Fibroblast of the conjunctiva (primary cell): ENCODE data around the gene TMIGD2.
"Not testable (repeated sequence)": the region's sequence is repeated elsewhere in the genome, so short reads cannot be mapped to it uniquely, and the experiment has no call there.

Experiments
- DNase-seq: peaks from one replicate; pipeline ENCODE4 v3.0.0-alpha.2; 2010; ENCODE audit warnings: low read depth

TMIGD2 gene

DNA sequence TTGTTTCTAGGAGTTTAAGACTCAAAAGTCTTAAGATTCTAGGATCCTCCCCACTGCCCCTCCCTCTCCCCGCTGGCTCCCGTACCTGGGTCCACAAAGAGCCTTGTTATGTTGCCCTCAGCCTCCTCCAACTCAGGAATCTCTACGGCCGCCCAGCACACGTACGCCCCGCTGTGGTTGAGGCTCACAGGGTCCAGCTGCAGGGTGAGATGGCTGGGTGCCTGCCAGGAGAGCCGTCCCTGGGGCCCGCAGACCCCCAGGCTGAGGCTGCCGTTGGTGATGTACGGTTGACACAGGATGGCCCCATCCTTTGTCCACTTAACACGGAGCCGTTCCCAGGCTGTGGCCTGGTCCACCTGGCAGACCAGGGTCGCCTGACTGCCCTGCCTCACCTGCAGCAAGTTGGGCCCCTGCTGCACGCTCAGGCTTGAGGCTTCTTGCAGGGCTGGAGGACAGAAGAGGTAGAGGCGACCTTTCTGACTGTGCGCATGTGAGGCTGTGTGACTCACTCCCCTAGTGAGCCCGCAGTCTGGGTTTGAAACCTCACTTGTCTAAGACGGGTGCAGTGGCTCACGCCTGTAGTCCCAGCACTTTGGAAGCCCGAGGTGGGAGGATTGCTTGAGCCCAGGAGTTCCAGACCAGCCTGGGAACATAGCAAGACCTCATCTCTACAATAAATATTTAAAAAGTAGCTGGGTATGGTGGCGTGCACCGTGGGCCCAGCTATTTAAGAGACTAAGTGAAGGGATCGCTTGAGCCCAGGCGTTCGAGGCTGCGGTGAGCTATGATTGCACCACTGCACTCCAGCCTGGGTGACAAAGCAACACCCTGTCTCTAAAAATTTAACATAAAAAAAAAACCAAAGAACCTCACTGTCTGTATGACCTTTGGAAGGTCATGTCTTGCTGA is 4.0 kb downstream of the TMIGD2 start:
- DNase-seq = no peak

DNA sequence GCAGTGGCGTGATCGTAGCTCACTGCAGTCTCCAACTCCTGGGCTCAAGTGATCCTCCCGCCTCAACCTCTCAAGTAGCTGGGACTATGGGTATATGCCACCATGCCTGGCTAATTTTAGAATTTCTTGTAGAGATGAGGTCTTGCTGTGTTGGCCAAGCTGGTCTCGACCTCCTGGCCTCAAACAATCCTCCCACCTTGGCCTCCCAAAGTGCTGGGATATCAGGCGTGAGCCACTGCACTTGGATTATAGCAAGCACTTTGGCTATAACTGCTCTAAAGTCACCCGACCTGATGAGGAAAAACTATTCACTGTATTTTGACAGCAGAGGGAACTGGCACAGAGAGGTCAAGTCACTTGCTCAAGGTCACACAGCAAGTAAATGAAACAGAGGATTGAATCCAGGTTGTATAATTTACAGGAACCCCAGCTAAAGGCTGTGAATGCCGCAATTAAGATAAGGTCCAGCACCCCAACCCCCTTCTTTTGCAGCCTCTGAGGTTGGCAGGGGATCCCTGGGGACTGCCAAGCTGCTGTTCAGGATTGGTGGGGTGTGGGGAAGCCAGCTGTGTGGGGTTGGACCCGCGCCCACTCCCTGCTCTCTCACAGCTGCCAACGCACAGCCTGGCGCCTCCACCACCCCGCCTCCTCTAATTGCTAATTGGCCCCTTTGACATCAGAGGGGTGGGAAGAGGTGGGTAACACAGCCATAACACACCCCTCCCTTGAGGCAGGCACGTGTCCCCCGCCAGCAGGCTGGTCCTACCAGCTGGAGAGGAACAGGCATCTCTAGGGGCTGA is 6.0 kb downstream of the TMIGD2 start:
- no peak for DNase-seq

DNA sequence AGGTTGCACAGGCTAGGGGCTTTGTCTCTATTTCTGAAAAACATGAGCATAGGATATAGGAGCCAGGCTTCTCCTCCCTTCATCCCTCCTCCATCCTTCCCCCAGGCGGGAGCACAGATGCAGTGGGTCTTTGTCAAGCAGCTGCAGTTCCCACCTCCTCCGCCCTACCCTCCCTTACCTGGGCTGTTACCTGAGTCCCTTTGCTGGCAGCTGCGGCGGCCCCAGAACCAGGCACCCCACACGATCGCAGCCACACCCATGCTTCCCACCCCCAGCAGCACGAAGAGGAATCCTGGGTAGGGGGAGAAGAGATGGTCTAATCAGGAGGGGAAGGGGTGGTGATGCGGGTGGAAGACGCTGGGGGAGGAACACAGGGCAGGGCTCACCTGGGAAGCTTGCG is 7.8 kb downstream of the TMIGD2 start:
- DNase-seq = no peak

DNA sequence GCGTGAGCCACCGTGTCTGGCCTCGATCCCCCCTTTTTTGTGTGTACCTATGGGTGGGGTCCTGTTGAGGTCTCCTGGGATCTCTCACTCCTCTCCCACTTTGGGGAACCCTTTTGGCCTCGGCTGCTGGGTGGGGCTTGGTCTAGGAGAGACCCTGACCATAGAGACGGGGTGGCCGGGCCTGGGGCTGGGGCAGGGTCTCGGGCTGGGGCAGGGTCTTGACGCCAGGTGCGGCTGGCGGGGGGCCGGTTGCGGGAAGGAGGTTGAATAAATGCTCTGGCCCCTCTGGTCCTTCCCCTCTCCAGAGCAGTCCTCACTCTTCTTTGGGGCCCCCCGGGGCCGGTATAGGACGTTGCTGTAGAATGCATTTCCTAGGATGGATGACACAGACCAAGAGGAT is 9.7 kb downstream of the TMIGD2 start:
- no peak for DNase-seq

GRCh38 chr19:4291184-4291732 is 10.9 kb downstream of the TMIGD2 start:
- no peak for DNase-seq

GRCh38 chr19:4288091-4288777 is 14.0 kb downstream of the TMIGD2 start:
- DNase-seq = no peak

GRCh38 chr19:4286141-4286540 is 16.0 kb downstream of the TMIGD2 start:
- not testable (repeated sequence) for DNase-seq

DNA sequence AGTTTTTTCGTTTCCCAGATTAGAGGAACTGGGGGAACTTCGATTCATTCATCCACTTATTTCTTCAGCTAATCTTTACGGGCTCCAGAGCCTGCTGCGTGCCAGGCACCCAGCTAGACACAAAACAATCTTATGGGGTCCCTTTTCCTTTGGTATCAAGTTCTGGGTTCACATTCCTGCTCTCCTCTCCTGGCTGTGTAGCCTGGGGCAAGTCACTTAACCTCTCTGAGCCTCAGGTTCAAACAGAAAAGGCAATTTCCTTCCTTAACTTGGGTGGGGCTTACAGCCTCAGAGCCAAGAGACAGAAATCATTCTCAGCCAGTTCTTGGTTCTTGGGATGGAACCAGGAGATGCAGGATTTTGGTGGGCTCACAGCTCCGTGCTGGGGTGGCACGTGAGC is 17.2 kb downstream of the TMIGD2 start:
- no peak for DNase-seq

GRCh38 chr19:4284176-4284958 is 17.8 kb downstream of the TMIGD2 start:
- no peak for DNase-seq

- DNase-seq = no peak
Observed at GRCh38 chr19:4279530-4280422, 22.4 kb downstream of the TMIGD2 start.

DNA sequence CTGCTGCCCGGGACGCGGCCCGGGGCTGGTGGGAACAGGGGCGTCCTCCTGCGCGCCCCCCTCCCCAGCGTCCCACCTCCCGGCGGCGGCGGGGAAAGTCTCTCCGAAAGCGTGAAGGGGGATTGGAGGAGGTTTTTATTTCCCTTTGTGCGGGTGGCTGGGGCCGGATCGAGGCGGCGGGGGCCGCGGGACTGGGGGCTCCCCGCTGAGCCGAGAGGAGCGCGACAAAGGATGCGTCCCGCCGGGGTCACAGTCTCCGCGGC is 23.0 kb downstream of the TMIGD2 start:
- no peak for DNase-seq

GRCh38 chr19:4278419-4279266 is 23.5 kb downstream of the TMIGD2 start, which contains the start of gene SHD:
Gene SHD, plus strand, starts transcription at chr19:4279266. Its CDS starts 798 bp downstream, at chr19:4280064.
- no peak for DNase-seq

GRCh38 chr19:4278010-4278409 is 24.2 kb downstream of the TMIGD2 start:
- no peak for DNase-seq

DNA sequence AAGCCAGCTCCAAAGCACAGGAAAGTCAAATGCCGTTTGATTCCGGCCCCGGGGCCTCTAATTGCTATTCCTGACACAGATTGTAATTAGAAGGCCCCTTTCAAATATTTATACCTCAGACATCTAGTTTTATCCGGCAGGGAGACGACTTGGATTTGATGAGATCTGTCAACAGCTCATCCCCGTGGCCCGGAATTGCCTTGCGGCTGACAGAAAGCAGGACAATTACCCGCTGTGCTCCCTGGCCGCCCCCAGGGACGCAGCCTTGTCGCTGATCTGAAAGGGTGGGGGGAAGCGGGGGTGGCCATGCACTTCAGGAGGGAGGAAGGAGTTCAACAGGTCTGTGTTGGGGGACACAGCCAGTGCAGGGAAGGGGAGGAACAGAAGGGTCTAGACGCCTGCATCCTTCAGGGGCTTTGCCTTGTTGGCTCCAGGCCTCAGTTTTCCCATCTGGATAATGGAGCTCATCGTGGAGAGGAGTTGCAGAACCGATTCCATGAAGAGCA is 24.9 kb downstream of the TMIGD2 start:
- no peak for DNase-seq

DNA sequence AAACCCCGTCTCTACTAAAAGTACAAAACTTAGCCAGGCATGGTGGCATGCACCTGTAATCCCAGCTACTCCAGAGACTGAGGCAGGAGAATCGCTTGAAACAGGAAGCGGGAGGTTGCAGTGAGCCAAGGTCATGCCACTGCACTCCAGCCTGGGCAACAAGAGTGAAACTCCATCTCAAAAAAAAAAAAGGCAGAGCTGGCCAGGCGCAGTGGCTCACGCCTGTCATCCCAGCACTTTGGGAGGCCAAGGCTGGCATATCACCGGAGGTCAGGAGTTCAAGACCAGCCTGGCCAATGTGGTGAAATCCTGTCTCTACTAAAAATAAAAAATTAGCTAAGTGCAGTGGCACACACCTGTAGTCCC is 27.9 kb downstream of the TMIGD2 start:
- DNase-seq = not testable (repeated sequence)

DNA sequence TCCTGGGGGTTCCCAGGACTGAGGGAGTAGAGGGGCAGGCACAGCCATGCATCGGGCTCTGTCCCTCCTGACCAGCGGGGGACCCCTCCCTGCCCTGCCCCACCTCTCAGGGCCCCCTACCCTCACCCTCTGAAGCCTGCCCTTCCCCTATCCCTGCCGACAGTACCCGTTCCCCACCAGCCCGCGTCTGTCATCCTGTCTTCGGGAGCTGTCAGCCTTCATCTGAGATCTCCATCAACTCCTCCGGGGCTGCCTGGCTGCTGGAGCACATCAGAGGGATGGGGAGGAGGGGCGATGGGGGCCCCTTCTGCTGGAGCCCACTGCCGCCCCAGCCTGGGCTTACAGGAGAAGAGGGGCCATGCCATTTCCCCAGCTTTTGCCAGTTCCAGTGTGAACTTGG is 29.3 kb downstream of the TMIGD2 start:
- DNase-seq = no peak

DNA sequence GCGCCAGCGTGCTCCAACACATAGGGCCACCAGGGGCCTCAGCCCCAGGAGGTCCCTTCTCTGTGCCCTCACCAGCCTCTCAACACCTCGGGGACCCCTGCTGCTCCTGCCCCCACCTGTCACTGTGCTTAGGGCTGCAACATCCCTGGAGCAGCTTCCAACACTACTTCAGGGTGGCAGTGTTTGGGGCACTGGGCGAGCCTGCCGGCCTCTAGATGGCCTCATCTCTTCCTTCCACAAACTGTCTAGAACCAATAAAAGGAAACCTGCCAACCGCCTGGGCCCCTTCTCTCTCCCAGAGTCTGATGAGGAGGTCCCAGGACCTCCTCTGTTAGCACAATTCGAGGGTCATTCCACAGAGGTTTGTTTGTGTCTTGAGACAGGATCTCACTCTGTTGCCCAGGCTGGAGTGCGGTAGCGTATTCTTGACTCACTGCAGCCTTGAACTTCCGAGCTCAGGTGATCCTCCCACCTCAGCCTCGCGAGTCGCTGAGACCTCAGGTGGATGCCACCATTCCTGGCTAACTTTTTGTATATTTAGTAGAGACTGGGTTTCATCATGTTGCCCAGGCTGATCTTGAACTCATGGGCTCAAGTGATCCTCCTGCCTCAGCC is 33.3 kb downstream of the TMIGD2 start:
- DNase-seq = no peak

DNA sequence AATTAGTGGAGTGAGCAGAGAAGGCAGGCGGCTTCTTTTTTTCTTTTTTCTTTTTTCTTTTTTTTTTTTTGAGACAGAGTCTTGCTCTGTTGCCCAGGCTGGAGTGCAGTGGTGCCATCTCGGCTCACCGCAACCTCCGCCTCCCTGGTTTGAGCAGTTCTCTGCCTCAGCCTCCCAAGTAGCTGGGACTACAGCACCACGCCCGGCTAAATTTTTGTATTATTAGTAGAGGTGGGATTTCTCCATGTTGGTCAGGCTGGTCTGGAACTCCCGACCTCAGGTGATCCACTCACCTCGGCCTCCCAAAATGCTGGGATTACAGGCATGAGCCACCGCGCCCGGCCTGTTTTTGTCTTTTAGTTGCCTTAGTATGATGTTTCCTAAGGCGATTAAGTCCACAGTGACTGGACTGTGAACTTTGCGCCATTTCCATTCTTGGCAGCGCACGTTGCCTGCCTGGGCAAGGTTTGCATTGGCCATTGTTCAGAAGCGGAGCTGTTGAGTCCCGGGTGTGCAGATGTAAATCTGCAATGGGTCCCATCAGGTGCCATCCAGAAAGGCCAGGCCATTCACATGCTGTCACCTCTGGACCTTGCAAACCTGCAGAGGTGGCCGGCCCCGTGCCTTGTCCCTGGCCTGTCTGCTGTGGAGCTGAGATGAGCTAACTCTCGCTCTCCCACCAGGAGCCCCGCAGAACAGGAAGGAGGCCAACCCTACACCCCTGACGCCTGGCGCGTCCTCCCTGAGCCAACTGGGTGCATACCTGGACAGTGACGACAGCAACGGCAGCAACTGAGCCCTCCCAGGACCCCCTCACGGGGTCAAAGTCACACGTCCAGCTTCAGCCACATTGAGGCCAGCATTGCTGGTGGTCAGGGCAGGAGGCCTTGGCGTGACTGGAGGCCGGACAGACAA is 34.0 kb downstream of the TMIGD2 start:
- no peak for DNase-seq
